Body of pancreas (tissue), 4 donors: ENCODE results near the gene HES4. TPM values are rescaled to one million over a fixed set of nuclear protein-coding genes. Genes with fewer than 3 reads are reported as not detected.

Experiments
- ATAC-seq: fragments of 150-250 bp; one replicate; pipeline ENCODE4 v1.9.1; 2016
- DNase-seq, 4 donors: peaks; one replicate each; pipeline ENCODE4 v3.0.0-alpha.2; 2019
- H3K27ac ChIP-seq, 4 donors: fragments of 200-600 bp; sonication (generic); 1 replicate in 3 of 4; 2 replicates in 1 of 4; pipeline versions ENCODE4 v1.5.1 to v1.6.1; 2016 to 2019; ENCODE audit warnings: mild to moderate bottlenecking in 1 of 4, mixed read lengths in 1 of 4, moderate library complexity in 1 of 4
- H3K27me3 ChIP-seq, 2 donors: fragments of 200-600 bp; sonication (generic); one replicate each; pipeline ENCODE4 v1.6.0; 2016; ENCODE audit warnings: mild to moderate bottlenecking in 1 of 2
- H3K36me3 ChIP-seq, 2 donors: fragments of 200-600 bp; sonication (generic); replicated peaks in 1 of 2; 2 replicates each; pipeline ENCODE4 v1.5.1; 2016; ENCODE audit warnings: low read depth in 2 of 2; ENCODE audit not compliant: insufficient read depth in 1 of 2
- H3K4me1 ChIP-seq: fragments of 200-600 bp; sonication (generic); one replicate; pipeline ENCODE4 v1.6.0; 2016
- H3K4me3 ChIP-seq, 2 donors: fragments of 200-600 bp; sonication (generic); 1 replicate in 1 of 2; 2 replicates in 1 of 2; pipeline ENCODE4 v1.5.1; 2016 to 2019
- H3K9me3 ChIP-seq, 3 donors: fragments of 200-600 bp; sonication (generic); 1 replicate in 2 of 3; 2 replicates in 1 of 3; pipeline ENCODE4 v1.5.1; 2016
- CTCF ChIP-seq, 7 experiments: fragments of 450-650 bp in 4 of 7; fragments of 200-600 bp in 3 of 7; sonication (generic) in 3 of 7; IDR thresholded peaks; one replicate each; pipeline ENCODE4 v1.5.1; 2016 to 2019; ENCODE audit warnings: antibody characterized with exemption in 7 of 7
- POLR2A ChIP-seq, 3 donors: fragments of 450-650 bp; IDR thresholded peaks; one replicate each; pipeline ENCODE4 v1.6.1; 2016; ENCODE audit warnings: antibody characterized with exemption in 3 of 3, mild to moderate bottlenecking in 2 of 3
- WGBS, 2 donors: methylation state at CpG; one replicate each; pipeline ENCODE4 v1.1.5; 2017; 5-methylcytosine and 5-hydroxymethylcytosine counted together
- intact Hi-C: fragments of 100-400 bp; cut with DNase I; formaldehyde crosslinking; loops from one replicate; pipeline ENCODE4 v1.15.1; 2023
- total RNA-seq, 2 donors: library from RNA; depleted of rRNA; stranded (reverse); fragments of >200 nt; gene quantifications; one replicate each; pipeline ENCODE4 v1.1.0, GENCODE V29; 2016

The HES4 gene
- total RNA-seq, 2 donors from 2014 or later: 44.1 to 97.2 TPM

- H3K27ac ChIP-seq: no peak overlapping the region
- 60 to 68% methylated on average over 12 to 17 of the region's 17 CpGs for WGBS, 2 donors
- no peak for TF ChIP-seq CTCF (IDR thresholded peaks at IDR 0.05)
- no peak for TF ChIP-seq POLR2A (IDR thresholded peaks at IDR 0.05)
- no peaks in the 10 kb centered on the region for H3K27me3 ChIP-seq
- no peak overlapping the region for H3K4me3 ChIP-seq
- no peaks in the 10 kb centered on the region for H3K36me3 ChIP-seq
- peaks cover 23% of the 10 kb centered on the region for H3K4me1 ChIP-seq
- H3K9me3 ChIP-seq: no peaks in the 10 kb centered on the region
- ATAC-seq (no peak), DNase-seq (no peak)
- intact Hi-C loops: loop anchor here (10.0 kb wide), 1 partner anchor 255 kb away; no protein-coding TSS in a partner anchor
Measured at GRCh38 chr1:1039145-1039910, 39.4 kb upstream of the HES4 start.

GRCh38 chr1:1038694-1039093 is 38.8 kb upstream of the HES4 start:
- TF ChIP-seq POLR2A (IDR thresholded peaks at IDR 0.05): no peak
- no peak for TF ChIP-seq CTCF (IDR thresholded peaks at IDR 0.05)
- Histone ChIP-seq H3K27me3 (no peaks in the 10 kb centered on the region), H3K4me1 (peaks cover 30% of the 10 kb centered on the region), H3K4me3 (no peak overlapping the region), H3K9me3 (no peaks in the 10 kb centered on the region), H3K36me3 (no peaks in the 10 kb centered on the region), H3K27ac (no peak overlapping the region)
- intact Hi-C loops: loop anchor here (10.0 kb wide), 1 partner anchor 256 kb away; no protein-coding TSS in a partner anchor
- ATAC-seq (no peak), DNase-seq (no peak)
- 87 to 97% methylated on average over 6 of the region's 6 CpGs for WGBS, 2 donors

- Histone ChIP-seq H3K27ac (no peak overlapping the region), H3K36me3 (no peaks in the 10 kb centered on the region), H3K27me3 (no peaks in the 10 kb centered on the region), H3K4me1 (peaks cover 37% of the 10 kb centered on the region), H3K4me3 (no peak overlapping the region), H3K9me3 (no peaks in the 10 kb centered on the region)
- 56 to 83% methylated on average over 9 to 30 of the region's 30 CpGs for WGBS, 2 donors
- intact Hi-C loops: loop anchor here (10.0 kb wide), 1 partner anchor 257 kb away; no protein-coding TSS in a partner anchor
- DNase-seq: peak; percentile 44 to 75 (median 60)
- TF ChIP-seq CTCF (IDR thresholded peaks at IDR 0.05): no peak
- TF ChIP-seq POLR2A (IDR thresholded peaks at IDR 0.05): no peak
- ATAC-seq: no peak
Measured at GRCh38 chr1:1037366-1038327, 37.8 kb upstream of the HES4 start.

GRCh38 chr1:1035291-1035943 is 35.5 kb upstream of the HES4 start:
- H3K9me3 ChIP-seq: no peaks in the 10 kb centered on the region
- H3K4me1 ChIP-seq: peaks cover 49% of the 10 kb centered on the region
- H3K27me3 ChIP-seq: no peaks in the 10 kb centered on the region
- intact Hi-C loops: loop anchor here (10.0 kb wide), 1 partner anchor 259 kb away; no protein-coding TSS in a partner anchor
- TF ChIP-seq POLR2A (IDR thresholded peaks at IDR 0.05) (no peak), CTCF (IDR thresholded peaks at IDR 0.05) (no peak)
- H3K4me3 ChIP-seq: no peak overlapping the region
- no peaks in the 10 kb centered on the region for H3K36me3 ChIP-seq
- H3K27ac ChIP-seq: no peak overlapping the region
- DNase-seq (no peak), ATAC-seq (no peak)
- WGBS, 2 donors: 90 to 96% methylated on average over 17 to 19 of the region's 19 CpGs
